Neural cell (in vitro differentiated cells): ENCODE results near the gene SEPTIN1. TPM values are rescaled to one million over a fixed set of nuclear protein-coding genes. Genes with fewer than 3 reads are reported as not detected.
"Not testable (repeated sequence)": the region's sequence is repeated elsewhere in the genome, so short reads cannot be mapped to it uniquely, and the experiment has no call there.

Experiments
- H2AFZ ChIP-seq: fragments of 200-600, 300-800 bp; sonication (generic), shearing (Covaris generic); 2 replicates; pipeline ENCODE4 v1.6.0; 2014; ENCODE audit warnings: low read depth, mild to moderate bottlenecking, antibody characterized with exemption, low read length, moderate library complexity
- H3F3A ChIP-seq: fragments of 200-600 bp; shearing (Covaris generic); 2 replicates; pipeline ENCODE4 v1.6.1; 2016; ENCODE audit warnings: mild to moderate bottlenecking, moderate library complexity, mixed read lengths, antibody characterized with exemption, low read length; ENCODE audit not compliant: insufficient read depth, poor library complexity, severe bottlenecking
- H3K27ac ChIP-seq: fragments of 200-600, 300-800 bp; sonication (generic), shearing (Covaris generic); 2 replicates; pipeline ENCODE4 v1.5.1; 2014; ENCODE audit warnings: mild to moderate bottlenecking, low read length, moderate library complexity
- H3K27me3 ChIP-seq: fragments of 300-800, 200-600 bp; sonication (generic), shearing (Covaris generic); 2 replicates; pipeline ENCODE4 v1.6.0; 2014; ENCODE audit warnings: mild to moderate bottlenecking, low read depth, low read length, moderate library complexity; ENCODE audit not compliant: insufficient read depth
- H3K36me3 ChIP-seq: fragments of 300-800, 200-600 bp; sonication (generic), shearing (Covaris generic); 2 replicates; pipeline ENCODE4 v1.5.1; 2014; ENCODE audit warnings: mild to moderate bottlenecking, antibody characterized with exemption, low read length, moderate library complexity; ENCODE audit not compliant: insufficient read depth
- H3K4me2 ChIP-seq: fragments of 300-800, 200-600 bp; sonication (generic), shearing (Covaris generic); 2 replicates; pipeline ENCODE4 v1.6.0; 2014; ENCODE audit warnings: mild to moderate bottlenecking, low read length
- H3K4me3 ChIP-seq: fragments of 300-800, 200-600 bp; sonication (generic), shearing (Covaris generic); 2 replicates; pipeline ENCODE4 v1.5.1; 2014; ENCODE audit warnings: mild to moderate bottlenecking, low read length, moderate library complexity
- H3K79me2 ChIP-seq: fragments of 200-600 bp; shearing (Covaris generic); replicated peaks from 2 replicates; pipeline ENCODE4 v1.6.0; 2014; ENCODE audit warnings: mild to moderate bottlenecking, low read length, moderate library complexity; ENCODE audit not compliant: insufficient read depth
- H3K9ac ChIP-seq: fragments of 300-800, 200-600 bp; sonication (generic), shearing (Covaris generic); 2 replicates; pipeline ENCODE4 v1.6.1; 2016; ENCODE audit warnings: mild to moderate bottlenecking, low read length, mixed read lengths
- H3K9me2 ChIP-seq: fragments of 200-600 bp; shearing (Covaris generic); 2 replicates; pipeline ENCODE4 v1.6.1; 2016; ENCODE audit warnings: mild to moderate bottlenecking, low read length, mixed read lengths; ENCODE audit not compliant: insufficient read depth
- H3K9me3 ChIP-seq: fragments of 200-600, 300-800 bp; sonication (generic), shearing (Covaris generic); 2 replicates; pipeline ENCODE4 v1.6.1; 2016; ENCODE audit warnings: mild to moderate bottlenecking, mixed run types, low read length, moderate library complexity, mixed read lengths
- H4K20me1 ChIP-seq: fragments of 200-600 bp; shearing (Covaris generic); 2 replicates; pipeline ENCODE4 v1.6.1; 2016; ENCODE audit warnings: mild to moderate bottlenecking, mixed run types; ENCODE audit not compliant: insufficient read depth
- CTCF ChIP-seq: fragments of 450-650 bp; IDR thresholded peaks from 2 replicates; pipeline ENCODE4 v1.5.1; 2014; ENCODE audit warnings: antibody characterized with exemption, mild to moderate bottlenecking, moderate library complexity; ENCODE audit not compliant: poor library complexity, severe bottlenecking
- EP300 ChIP-seq: fragments of 450-650 bp; conservative IDR thresholded peaks from 2 replicates; pipeline ENCODE4 v1.6.1; 2014; ENCODE audit warnings: antibody characterized with exemption, mild to moderate bottlenecking, moderate library complexity; ENCODE audit not compliant: poor library complexity, severe bottlenecking
- EZH2 ChIP-seq: fragments of 200-600, 300-800 bp; shearing (Covaris generic), sonication (generic); IDR thresholded peaks from 2 replicates; pipeline ENCODE4 v1.6.1; 2014; ENCODE audit warnings: antibody characterized with exemption, low read length, borderline replicate concordance, mild to moderate bottlenecking; ENCODE audit not compliant: insufficient read depth, poor library complexity, severe bottlenecking
- MXI1 ChIP-seq: fragments of 450-650 bp; conservative IDR thresholded peaks from 2 replicates; pipeline ENCODE4 v1.6.1; 2014; ENCODE audit warnings: antibody characterized with exemption, mild to moderate bottlenecking; ENCODE audit not compliant: poor library complexity, severe bottlenecking
- POLR2AphosphoS5 ChIP-seq: IDR thresholded peaks from 2 replicates; pipeline ENCODE4 v1.6.1; 2012
- RAD21 ChIP-seq: fragments of 450-650 bp; conservative IDR thresholded peaks from 2 replicates; pipeline ENCODE4 v1.6.1; 2014; ENCODE audit warnings: antibody characterized with exemption, mild to moderate bottlenecking, moderate library complexity
- REST ChIP-seq: IDR thresholded peaks from 2 replicates; pipeline ENCODE4 v1.6.1; 2012; ENCODE audit warnings: borderline replicate concordance
- SMC3 ChIP-seq: fragments of 450-650 bp; conservative IDR thresholded peaks from 2 replicates; pipeline ENCODE4 v1.6.1; 2014; ENCODE audit warnings: antibody characterized with exemption, mild to moderate bottlenecking, moderate library complexity; ENCODE audit not compliant: poor library complexity
- TAF1 ChIP-seq: IDR thresholded peaks from 2 replicates; pipeline ENCODE4 v1.6.1; 2012; ENCODE audit warnings: low read depth
- polyA plus RNA-seq: library from polyadenylated mRNA; depleted of rRNA; stranded (reverse); fragments of >200 nt; gene quantifications from 2 replicates; pipeline ENCODE4 v1.2.3, GENCODE V29; 2014

Gene SEPTIN1
- polyA plus RNA-seq, 1 donor from 2014 or later, result 0.38 TPM

- H3F3A ChIP-seq, result no peaks in the 10 kb centered on the region
- no peaks in the 10 kb centered on the region for H3K79me2 ChIP-seq
- no peaks in the 10 kb centered on the region for H4K20me1 ChIP-seq
- H3K4me2 ChIP-seq, result no peak overlapping the region
- no peaks in the 10 kb centered on the region for H3K9me2 ChIP-seq
- H3K9me3 ChIP-seq, result no peaks in the 10 kb centered on the region
- H2AFZ ChIP-seq, result no peak overlapping the region
- no peaks in the 10 kb centered on the region for H3K27me3 ChIP-seq
- no peak overlapping the region for H3K27ac ChIP-seq
- no peak overlapping the region for H3K9ac ChIP-seq
- no peak overlapping the region for H3K4me3 ChIP-seq
- TF ChIP-seq REST (no peak), POLR2AphosphoS5 (no peak), SMC3 (no peak), EZH2 (no peak), TAF1 (no peak), MXI1 (no peak), EP300 (no peak), CTCF (no peak), RAD21 (no peak)
- no peaks in the 10 kb centered on the region for H3K36me3 ChIP-seq
Observed at GRCh38 chr16:30346286-30346685, 36.1 kb downstream of the SEPTIN1 start.

GRCh38 chr16:30343491-30343820, 38.9 kb downstream of the SEPTIN1 start:
- not testable (repeated sequence) for H3K79me2 ChIP-seq, H3K9ac ChIP-seq, H3K27me3 ChIP-seq, H3K9me3 ChIP-seq, H3F3A ChIP-seq, H3K9me2 ChIP-seq, H2AFZ ChIP-seq, H4K20me1 ChIP-seq, H3K27ac ChIP-seq, H3K4me3 ChIP-seq, H3K4me2 ChIP-seq, H3K36me3 ChIP-seq

- no peak overlapping the region for H2AFZ ChIP-seq
- H3K4me3 ChIP-seq, result no peak overlapping the region
- H3K9me2 ChIP-seq, result no peaks in the 10 kb centered on the region
- TF ChIP-seq RAD21 (no peak), SMC3 (no peak), CTCF (no peak)
- no peaks in the 10 kb centered on the region for H3K9me3 ChIP-seq
- no peaks in the 10 kb centered on the region for H3K79me2 ChIP-seq
- H3K4me2 ChIP-seq, result no peak overlapping the region
- no peaks in the 10 kb centered on the region for H4K20me1 ChIP-seq
- no peaks in the 10 kb centered on the region for H3K27me3 ChIP-seq
- H3K36me3 ChIP-seq, result no peaks in the 10 kb centered on the region
- H3F3A ChIP-seq, result no peaks in the 10 kb centered on the region
- H3K9ac ChIP-seq, result no peak overlapping the region
- no peak overlapping the region for H3K27ac ChIP-seq
Observed at GRCh38 chr16:30342751-30343490, 39.4 kb downstream of the SEPTIN1 start.

- not testable (repeated sequence) for H3K9me3 ChIP-seq, H4K20me1 ChIP-seq, H3K79me2 ChIP-seq, H2AFZ ChIP-seq, H3K4me2 ChIP-seq, H3K27me3 ChIP-seq, H3K9ac ChIP-seq, H3F3A ChIP-seq, H3K4me3 ChIP-seq, H3K36me3 ChIP-seq, H3K9me2 ChIP-seq, H3K27ac ChIP-seq
Observed at GRCh38 chr16:30341971-30342370, 40.4 kb downstream of the SEPTIN1 start.
